HepG2 (cell line): ENCODE data around the gene ILRUN. TPM values are rescaled to one million over a fixed set of nuclear protein-coding genes. Genes with fewer than 3 reads are reported as not detected.

ENCODE experiments used
- CCDC6 ChIP-seq: sonication (generic); formaldehyde crosslinking; IDR thresholded peaks from 2 replicates; pipeline ENCODE4 v1.8.1; 2022; ENCODE audit warnings: mild to moderate bottlenecking, missing genetic modification reagents, moderate library complexity
- CREBL2 ChIP-seq: sonication (generic); formaldehyde crosslinking; IDR thresholded peaks from 2 replicates; pipeline ENCODE4 v1.8.1; 2023; ENCODE audit warnings: missing genetic modification reagents, mild to moderate bottlenecking, borderline replicate concordance
- GABPA ChIP-seq, 2 experiments: IDR thresholded peaks; 2 replicates each; pipeline ENCODE4 v1.6.1; 2011 to 2016; ENCODE audit warnings: low read depth in 2 of 2, low read length in 1 of 2, missing biosample characterization in 1 of 2, missing genetic modification characterization in 1 of 2
- GABPB1 ChIP-seq: IDR thresholded peaks from 2 replicates; pipeline ENCODE4 v1.6.1; 2016; ENCODE audit warnings: mild to moderate bottlenecking, missing genetic modification reagents, moderate library complexity, missing compliant biosample characterization
- KMT2A ChIP-seq: sonication (generic); formaldehyde crosslinking; IDR thresholded peaks from 2 replicates; pipeline ENCODE4 v1.4.0; 2020; ENCODE audit warnings: missing genetic modification reagents
- MED1 ChIP-seq: sonication (generic); formaldehyde crosslinking; IDR thresholded peaks from 2 replicates; pipeline ENCODE4 v1.4.0; 2020; ENCODE audit warnings: missing genetic modification reagents
- NR2C2 ChIP-seq: sonication (generic); formaldehyde crosslinking; IDR thresholded peaks from 2 replicates; pipeline ENCODE4 v1.4.0; 2020; ENCODE audit warnings: missing genetic modification reagents, mild to moderate bottlenecking, moderate library complexity, borderline replicate concordance
- NR2F6 ChIP-seq, 2 experiments: IDR thresholded peaks; 2 replicates each; pipeline ENCODE4 v1.6.1; 2016; ENCODE audit warnings: antibody characterized with exemption in 1 of 2, mild to moderate bottlenecking in 1 of 2
- PCBP1 ChIP-seq: fragments of 200-400 bp; formaldehyde crosslinking; IDR thresholded peaks from 2 replicates; pipeline ENCODE4 v1.6.1; 2017; ENCODE audit warnings: mild to moderate bottlenecking, low read depth, low read length, borderline replicate concordance
- PHF8 ChIP-seq: sonication (generic); formaldehyde crosslinking; IDR thresholded peaks from 2 replicates; pipeline ENCODE4 v1.5.0; 2020; ENCODE audit warnings: missing genetic modification reagents
- RARA ChIP-seq: IDR thresholded peaks from 2 replicates; pipeline ENCODE4 v1.6.1; 2016; ENCODE audit warnings: missing genetic modification reagents, missing compliant biosample characterization
- THAP7 ChIP-seq: sonication (generic); formaldehyde crosslinking; IDR thresholded peaks from 2 replicates; pipeline ENCODE4 v1.8.1; 2023; ENCODE audit warnings: mild to moderate bottlenecking, missing genetic modification reagents
- ZFP36L2 ChIP-seq: sonication (generic); formaldehyde crosslinking; IDR thresholded peaks from 2 replicates; pipeline ENCODE4 v1.4.0; 2020; ENCODE audit warnings: missing genetic modification reagents
- ZFYVE20 ChIP-seq: sonication (generic); formaldehyde crosslinking; IDR thresholded peaks from 2 replicates; pipeline ENCODE4 v1.8.0; 2023; ENCODE audit warnings: low read depth, mild to moderate bottlenecking, moderate library complexity, missing genetic modification reagents, borderline replicate concordance
- ZNF337 ChIP-seq: sonication (generic); formaldehyde crosslinking; IDR thresholded peaks from 2 replicates; pipeline ENCODE4 v1.5.1; 2020; ENCODE audit warnings: missing genetic modification reagents, low read depth, mild to moderate bottlenecking, borderline replicate concordance
- ZNF564 ChIP-seq: sonication (generic); formaldehyde crosslinking; IDR thresholded peaks from 2 replicates; pipeline ENCODE4 v1.8.1; 2023; ENCODE audit warnings: mild to moderate bottlenecking, missing genetic modification reagents
- ZNF670 ChIP-seq: sonication (generic); formaldehyde crosslinking; IDR thresholded peaks from 2 replicates; pipeline ENCODE4 v1.8.0; 2022; ENCODE audit warnings: mild to moderate bottlenecking, missing genetic modification reagents, borderline replicate concordance
- polyA plus RNA-seq, 8 experiments: library from polyadenylated mRNA; depleted of rRNA in 3 of 8; stranded (reverse) in 7 of 8; unstranded in 1 of 8; fragments of >200 nt; fragmentation: Illumina TruSeq in 4 of 8; extraction: Trizol in 4 of 8; gene quantifications; 2 replicates each; pipeline versions ENCODE4 v1.2.1 to v1.2.3, GENCODE V29; 2011 to 2016; ENCODE audit warnings: low read depth in 4 of 8, missing spikeins in 1 of 8, mixed read lengths in 1 of 8; ENCODE audit not compliant: insufficient read depth in 1 of 8
- total RNA-seq, 5 experiments: library from RNA; depleted of rRNA; stranded (reverse); fragments of >200 nt; fragmentation: Illumina TruSeq; extraction: Trizol; gene quantifications; 2 replicates each; pipeline ENCODE4 v1.2.3, GENCODE V29; 2016; ENCODE audit warnings: low read depth in 1 of 5
- TF ChIP-seq, protein P1 (sequence below): sonication (generic); formaldehyde crosslinking; IDR thresholded peaks from 2 replicates; pipeline ENCODE4 v1.4.0; 2020; ENCODE audit warnings: missing genetic modification reagents
- TF ChIP-seq, protein P2 (sequence below): IDR thresholded peaks from 2 replicates; pipeline ENCODE4 v1.6.1; 2016; ENCODE audit warnings: missing genetic modification reagents, missing compliant biosample characterization

Gene ILRUN
- total and polyA plus RNA-seq, 2 of the 13 experiments (the other 11 are each of a cell fraction or from before 2014, with no cell fraction given) = 45.5 to 66.6 TPM

- TF ChIP-seq ZNF337 (CRISPR knock-in tag) = 0 out of 2 replicates have a peak, but pooled peaks have one; percentile 62
- TF ChIP-seq GABPA (IDR thresholded peaks at IDR 0.05; ENCODE audit: low read depth, low read length) = peak; percentile 55
- TF ChIP-seq GABPA (CRISPR knock-in tag; IDR thresholded peaks at IDR 0.05; ENCODE audit: low read depth) = peak; percentile 83
- peak; percentile 48; the same call in 1 of the 2 replicates for TF ChIP-seq THAP7
- TF ChIP-seq, protein P1, sequence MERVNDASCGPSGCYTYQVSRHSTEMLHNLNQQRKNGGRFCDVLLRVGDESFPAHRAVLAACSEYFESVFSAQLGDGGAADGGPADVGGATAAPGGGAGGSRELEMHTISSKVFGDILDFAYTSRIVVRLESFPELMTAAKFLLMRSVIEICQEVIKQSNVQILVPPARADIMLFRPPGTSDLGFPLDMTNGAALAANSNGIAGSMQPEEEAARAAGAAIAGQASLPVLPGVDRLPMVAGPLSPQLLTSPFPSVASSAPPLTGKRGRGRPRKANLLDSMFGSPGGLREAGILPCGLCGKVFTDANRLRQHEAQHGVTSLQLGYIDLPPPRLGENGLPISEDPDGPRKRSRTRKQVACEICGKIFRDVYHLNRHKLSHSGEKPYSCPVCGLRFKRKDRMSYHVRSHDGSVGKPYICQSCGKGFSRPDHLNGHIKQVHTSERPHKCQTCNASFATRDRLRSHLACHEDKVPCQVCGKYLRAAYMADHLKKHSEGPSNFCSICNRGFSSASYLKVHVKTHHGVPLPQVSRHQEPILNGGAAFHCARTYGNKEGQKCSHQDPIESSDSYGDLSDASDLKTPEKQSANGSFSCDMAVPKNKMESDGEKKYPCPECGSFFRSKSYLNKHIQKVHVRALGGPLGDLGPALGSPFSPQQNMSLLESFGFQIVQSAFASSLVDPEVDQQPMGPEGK (CRISPR knock-in tag) = peak; percentile 32; the same call in 1 of the 2 replicates
- peak; percentile 37; the same call in 1 of the 2 replicates for TF ChIP-seq NR2F6 (IDR thresholded peaks at IDR 0.05)
- peak; percentile 63 for TF ChIP-seq NR2F6 (CRISPR knock-in tag; IDR thresholded peaks at IDR 0.05)
- 0 out of 2 replicates have a peak, but pooled peaks have one; percentile 50 for TF ChIP-seq CREBL2 (CRISPR knock-in tag)
- TF ChIP-seq MED1 = peak; percentile 51; the same call in 1 of the 2 replicates
- TF ChIP-seq ZNF564 = no peak
- no peak for TF ChIP-seq ZFP36L2 (CRISPR knock-in tag)
- peak; percentile 91 for TF ChIP-seq GABPB1 (CRISPR knock-in tag)
- TF ChIP-seq RARA (CRISPR knock-in tag) = peak; percentile 31; the same call in 1 of the 2 replicates
- peak; percentile 63 for TF ChIP-seq PHF8 (CRISPR knock-in tag)
- peak; percentile 63 for TF ChIP-seq NR2C2 (CRISPR knock-in tag)
- 0 out of 2 replicates have a peak, but pooled peaks have one; percentile 49 for TF ChIP-seq PCBP1
- no peak for TF ChIP-seq CCDC6 (CRISPR knock-in tag)
- TF ChIP-seq, protein P2, sequence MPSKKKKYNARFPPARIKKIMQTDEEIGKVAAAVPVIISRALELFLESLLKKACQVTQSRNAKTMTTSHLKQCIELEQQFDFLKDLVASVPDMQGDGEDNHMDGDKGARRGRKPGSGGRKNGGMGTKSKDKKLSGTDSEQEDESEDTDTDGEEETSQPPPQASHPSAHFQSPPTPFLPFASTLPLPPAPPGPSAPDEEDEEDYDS = peak; percentile 81
- peak; percentile 58; the same call in 1 of the 2 replicates for TF ChIP-seq ZNF670 (CRISPR knock-in tag)
- TF ChIP-seq KMT2A (CRISPR knock-in tag) = peak; percentile 70
- no peak for TF ChIP-seq ZFYVE20
These were observed at the start of gene ILRUN (continued) for GRCh38 chr6:34696739-34697543.
